Body of pancreas (tissue), 4 donors: Measurements from ENCODE around the gene MAEA. TPM values are rescaled to one million over a fixed set of nuclear protein-coding genes. Genes with fewer than 3 reads are reported as not detected.

ENCODE experiments used
- ATAC-seq: fragments of 150-250 bp; one replicate; pipeline ENCODE4 v1.9.1; 2016
- DNase-seq, 4 donors: peaks; one replicate each; pipeline ENCODE4 v3.0.0-alpha.2; 2019
- H3K27ac ChIP-seq, 4 donors: fragments of 200-600 bp; sonication (generic); 1 replicate in 3 of 4; 2 replicates in 1 of 4; pipeline versions ENCODE4 v1.5.1 to v1.6.1; 2016 to 2019; ENCODE audit warnings: mild to moderate bottlenecking in 1 of 4, mixed read lengths in 1 of 4, moderate library complexity in 1 of 4
- H3K27me3 ChIP-seq, 2 donors: fragments of 200-600 bp; sonication (generic); one replicate each; pipeline ENCODE4 v1.6.0; 2016; ENCODE audit warnings: mild to moderate bottlenecking in 1 of 2
- H3K36me3 ChIP-seq, 2 donors: fragments of 200-600 bp; sonication (generic); replicated peaks in 1 of 2; 2 replicates each; pipeline ENCODE4 v1.5.1; 2016; ENCODE audit warnings: low read depth in 2 of 2; ENCODE audit not compliant: insufficient read depth in 1 of 2
- H3K4me1 ChIP-seq: fragments of 200-600 bp; sonication (generic); one replicate; pipeline ENCODE4 v1.6.0; 2016
- H3K4me3 ChIP-seq, 2 donors: fragments of 200-600 bp; sonication (generic); 1 replicate in 1 of 2; 2 replicates in 1 of 2; pipeline ENCODE4 v1.5.1; 2016 to 2019
- H3K9me3 ChIP-seq, 3 donors: fragments of 200-600 bp; sonication (generic); 1 replicate in 2 of 3; 2 replicates in 1 of 3; pipeline ENCODE4 v1.5.1; 2016
- CTCF ChIP-seq, 7 experiments: fragments of 450-650 bp in 4 of 7; fragments of 200-600 bp in 3 of 7; sonication (generic) in 3 of 7; IDR thresholded peaks; one replicate each; pipeline ENCODE4 v1.5.1; 2016 to 2019; ENCODE audit warnings: antibody characterized with exemption in 7 of 7
- POLR2A ChIP-seq, 3 donors: fragments of 450-650 bp; IDR thresholded peaks; one replicate each; pipeline ENCODE4 v1.6.1; 2016; ENCODE audit warnings: antibody characterized with exemption in 3 of 3, mild to moderate bottlenecking in 2 of 3
- WGBS, 2 donors: methylation state at CpG; one replicate each; pipeline ENCODE4 v1.1.5; 2017; 5-methylcytosine and 5-hydroxymethylcytosine counted together
- intact Hi-C: fragments of 100-400 bp; cut with DNase I; formaldehyde crosslinking; loops from one replicate; pipeline ENCODE4 v1.15.1; 2023
- total RNA-seq, 2 donors: library from RNA; depleted of rRNA; stranded (reverse); fragments of >200 nt; gene quantifications; one replicate each; pipeline ENCODE4 v1.1.0, GENCODE V29; 2016

The MAEA gene
- 10 to 100 TPM; 68.7 to 88.0 TPM for total RNA-seq

- ATAC-seq (peak; percentile 98), DNase-seq (peak; percentile 96 to 98 (median 97))
- H3K36me3 ChIP-seq, result no peaks in the 10 kb centered on the region
- TF ChIP-seq POLR2A (IDR thresholded peaks at IDR 0.05) (peak; percentile 49 to 77 (median 71)), CTCF (IDR thresholded peaks at IDR 0.05) (no peak)
- no peaks in the 10 kb centered on the region for H3K27me3 ChIP-seq
- intact Hi-C loops, result no loop called here
- peak within 1 kb of the TSS; percentile 84 to 95 (median 90) for H3K27ac ChIP-seq
- H3K9me3 ChIP-seq, result no peaks in the 10 kb centered on the region
- WGBS, 2 donors, result 1 to 11% methylated on average over 16 to 95 of the region's 95 CpGs
- peak within 1 kb of the TSS; percentile 52 to 82 for H3K4me3 ChIP-seq
- peaks cover 39% of the 10 kb centered on the region for H3K4me1 ChIP-seq
Observed at GRCh38 chr4:1289207-1290164, at the start of gene MAEA. MAEA (plus strand) TSS chr4:1289891; CDS start chr4:1289914, 23 bp downstream.

- H3K9me3 ChIP-seq, result no peaks in the 10 kb centered on the region
- H3K4me1 ChIP-seq, result peaks cover 46% of the 10 kb centered on the region
- WGBS, 2 donors, result 95% methylated on average over 13 to 15 of the region's 22 CpGs
- H3K4me3 ChIP-seq, result no peak overlapping the region
- H3K27me3 ChIP-seq, result no peaks in the 10 kb centered on the region
- ATAC-seq (no peak), DNase-seq (no peak)
- intact Hi-C loops, result no loop called here
- H3K36me3 ChIP-seq, result peaks cover 12 to 20% of the 10 kb centered on the region in 2 donors
- TF ChIP-seq POLR2A (IDR thresholded peaks at IDR 0.05) (no peak), CTCF (IDR thresholded peaks at IDR 0.05) (no peak)
- peak overlapping the region in 1 of 4 donors; percentile 12 for H3K27ac ChIP-seq
Observed at GRCh38 chr4:1239950-1240307, 49.8 kb upstream of the MAEA start.

- intact Hi-C loops, result no loop called here
- Histone ChIP-seq H3K36me3 (peaks cover 12 to 13% of the 10 kb centered on the region in 2 donors), H3K4me1 (peaks cover 56% of the 10 kb centered on the region), H3K4me3 (no peak overlapping the region), H3K27me3 (no peaks in the 10 kb centered on the region), H3K9me3 (no peaks in the 10 kb centered on the region), H3K27ac (no peak overlapping the region)
- 76 to 81% methylated on average over 19 to 36 of the region's 37 CpGs for WGBS, 2 donors
- DNase-seq (no peak), ATAC-seq (no peak)
- TF ChIP-seq CTCF (IDR thresholded peaks at IDR 0.05) (no peak), POLR2A (IDR thresholded peaks at IDR 0.05) (no peak)
Observed at GRCh38 chr4:1240721-1241465, 48.8 kb upstream of the MAEA start.

GRCh38 chr4:1241466-1241935 lies 48.2 kb upstream of the MAEA start:
- intact Hi-C loops, result no loop called here
- WGBS, 2 donors, result 64 to 67% methylated on average over 17 to 21 of the region's 21 CpGs
- TF ChIP-seq POLR2A (IDR thresholded peaks at IDR 0.05), result no peak
- TF ChIP-seq CTCF (IDR thresholded peaks at IDR 0.05), result no peak
- DNase-seq (peak in 1 of 4 donors; percentile 11), ATAC-seq (no peak)
- Histone ChIP-seq H3K4me1 (peaks cover 62% of the 10 kb centered on the region), H3K27ac (peak overlapping the region in 1 of 4 donors; percentile 15), H3K9me3 (no peaks in the 10 kb centered on the region), H3K36me3 (peaks cover 10 to 11% of the 10 kb centered on the region in 2 donors), H3K27me3 (no peaks in the 10 kb centered on the region), H3K4me3 (no peak overlapping the region)
